ENCODE results near the gene MPG.

MPG gene

GRCh38 chr16:58491-59439, 19.3 kb upstream of the MPG start:
- no peak for TF ChIP-seq USF1 (IDR thresholded peaks at IDR 0.05)
- TF ChIP-seq TCF12 (IDR thresholded peaks at IDR 0.05; ENCODE audit: low read depth): no peak
- TF ChIP-seq MAX (IDR thresholded peaks at IDR 0.05): no peak
- TF ChIP-seq NFIC (IDR thresholded peaks at IDR 0.05): no peak
- 0 out of 2 replicates have a peak, but pooled peaks have one; percentile 21 for TF ChIP-seq TAF1 (IDR thresholded peaks at IDR 0.05; ENCODE audit: low read depth)
- TF ChIP-seq YY1 (IDR thresholded peaks at IDR 0.05; ENCODE audit: low read depth): no peak

- TF ChIP-seq USF1 (IDR thresholded peaks at IDR 0.05): no peak
- TF ChIP-seq REST (IDR thresholded peaks at IDR 0.05; ENCODE audit: low read depth): no peak
- no peak for TF ChIP-seq FOXM1 (IDR thresholded peaks at IDR 0.05; ENCODE audit: borderline replicate concordance, low read depth)
- no peak for TF ChIP-seq CREB1 (IDR thresholded peaks at IDR 0.05; ENCODE audit: low read depth)
- no peak for TF ChIP-seq CEBPB (IDR thresholded peaks at IDR 0.05)
- TF ChIP-seq RAD21 (IDR thresholded peaks at IDR 0.05; ENCODE audit: low read depth): no peak
- TF ChIP-seq MAX (IDR thresholded peaks at IDR 0.05): no peak
- no peak for TF ChIP-seq ZBTB7A (IDR thresholded peaks at IDR 0.05; ENCODE audit: low read depth)
- no peak for TF ChIP-seq EP300 (IDR thresholded peaks at IDR 0.05; ENCODE audit: borderline replicate concordance)
- TF ChIP-seq TCF12 (IDR thresholded peaks at IDR 0.05; ENCODE audit: low read depth): no peak
- no peak for TF ChIP-seq YY1 (IDR thresholded peaks at IDR 0.05; ENCODE audit: low read depth)
- no peak for TF ChIP-seq EGR1 (IDR thresholded peaks at IDR 0.05)
- TF ChIP-seq NFIC (IDR thresholded peaks at IDR 0.05): no peak
- no peak for TF ChIP-seq TEAD4 (IDR thresholded peaks at IDR 0.05)
- no peak for TF ChIP-seq TAF1 (IDR thresholded peaks at IDR 0.05; ENCODE audit: low read depth)
Observed at GRCh38 chr16:59440-60059, 18.5 kb upstream of the MPG start.

- TF ChIP-seq RAD21 (IDR thresholded peaks at IDR 0.05; ENCODE audit: low read depth) (no peak), ZBTB7A (IDR thresholded peaks at IDR 0.05; ENCODE audit: low read depth) (no peak), USF1 (IDR thresholded peaks at IDR 0.05) (no peak), TCF12 (IDR thresholded peaks at IDR 0.05; ENCODE audit: low read depth) (no peak), TEAD4 (IDR thresholded peaks at IDR 0.05) (no peak), YY1 (IDR thresholded peaks at IDR 0.05; ENCODE audit: low read depth) (no peak), REST (IDR thresholded peaks at IDR 0.05; ENCODE audit: low read depth) (no peak), EGR1 (IDR thresholded peaks at IDR 0.05) (no peak), TAF1 (IDR thresholded peaks at IDR 0.05; ENCODE audit: low read depth) (no peak), NFIC (IDR thresholded peaks at IDR 0.05) (no peak), MAX (IDR thresholded peaks at IDR 0.05) (no peak), FOXM1 (IDR thresholded peaks at IDR 0.05; ENCODE audit: borderline replicate concordance, low read depth) (no peak), CREB1 (IDR thresholded peaks at IDR 0.05; ENCODE audit: low read depth) (no peak)
Observed at GRCh38 chr16:60166-60565, 17.9 kb upstream of the MPG start.

GRCh38 chr16:60929-61878, 16.8 kb upstream of the MPG start:
- TF ChIP-seq EGR1 (IDR thresholded peaks at IDR 0.05) (no peak), TCF12 (IDR thresholded peaks at IDR 0.05; ENCODE audit: low read depth) (no peak), YY1 (IDR thresholded peaks at IDR 0.05; ENCODE audit: low read depth) (no peak), CREB1 (IDR thresholded peaks at IDR 0.05; ENCODE audit: low read depth) (no peak), TEAD4 (IDR thresholded peaks at IDR 0.05) (no peak), REST (IDR thresholded peaks at IDR 0.05; ENCODE audit: low read depth) (no peak), ZBTB7A (IDR thresholded peaks at IDR 0.05; ENCODE audit: low read depth) (no peak), EP300 (IDR thresholded peaks at IDR 0.05; ENCODE audit: borderline replicate concordance) (no peak), USF1 (IDR thresholded peaks at IDR 0.05) (no peak), FOXM1 (IDR thresholded peaks at IDR 0.05; ENCODE audit: borderline replicate concordance, low read depth) (no peak), MAX (IDR thresholded peaks at IDR 0.05) (no peak), RAD21 (IDR thresholded peaks at IDR 0.05; ENCODE audit: low read depth) (no peak), TAF1 (IDR thresholded peaks at IDR 0.05; ENCODE audit: low read depth) (no peak), NFIC (IDR thresholded peaks at IDR 0.05) (no peak), CEBPB (IDR thresholded peaks at IDR 0.05) (no peak)

All from Ishikawa (cell line).